DMS53 treated with DMSO at 0.1 percent for 48 hours (cell line): ENCODE data around the gene PAK4.
"Not testable (repeated sequence)": the region's sequence is repeated elsewhere in the genome, so short reads cannot be mapped to it uniquely, and the experiment has no call there.

ENCODE experiments used
- DNase-seq: peaks from one replicate; lab custom pipeline; 2025; ENCODE audit not compliant: unreplicated experiment; lab: John Stamatoyannopoulos, UW

The PAK4 gene

DNA sequence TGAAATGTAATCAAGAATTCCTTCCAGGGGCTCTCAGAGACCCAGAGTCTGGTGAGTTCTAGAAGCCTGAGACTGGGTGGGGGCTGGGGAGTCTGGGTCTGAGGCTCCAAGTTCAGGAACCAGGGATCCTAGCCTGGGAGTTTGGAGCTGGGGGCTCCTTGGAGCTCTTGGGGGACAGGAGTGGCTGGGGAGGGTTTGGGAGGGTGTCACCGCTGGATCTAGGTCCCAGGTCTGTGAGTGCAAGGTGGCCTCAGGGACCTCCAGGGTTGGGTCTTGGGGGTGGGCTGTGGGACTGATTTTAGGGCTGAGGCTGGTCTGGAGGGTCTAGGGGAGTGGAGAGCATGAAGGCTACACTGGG is 77.4 kb downstream of the PAK4 start:
- DNase-seq, result no peak

DNA sequence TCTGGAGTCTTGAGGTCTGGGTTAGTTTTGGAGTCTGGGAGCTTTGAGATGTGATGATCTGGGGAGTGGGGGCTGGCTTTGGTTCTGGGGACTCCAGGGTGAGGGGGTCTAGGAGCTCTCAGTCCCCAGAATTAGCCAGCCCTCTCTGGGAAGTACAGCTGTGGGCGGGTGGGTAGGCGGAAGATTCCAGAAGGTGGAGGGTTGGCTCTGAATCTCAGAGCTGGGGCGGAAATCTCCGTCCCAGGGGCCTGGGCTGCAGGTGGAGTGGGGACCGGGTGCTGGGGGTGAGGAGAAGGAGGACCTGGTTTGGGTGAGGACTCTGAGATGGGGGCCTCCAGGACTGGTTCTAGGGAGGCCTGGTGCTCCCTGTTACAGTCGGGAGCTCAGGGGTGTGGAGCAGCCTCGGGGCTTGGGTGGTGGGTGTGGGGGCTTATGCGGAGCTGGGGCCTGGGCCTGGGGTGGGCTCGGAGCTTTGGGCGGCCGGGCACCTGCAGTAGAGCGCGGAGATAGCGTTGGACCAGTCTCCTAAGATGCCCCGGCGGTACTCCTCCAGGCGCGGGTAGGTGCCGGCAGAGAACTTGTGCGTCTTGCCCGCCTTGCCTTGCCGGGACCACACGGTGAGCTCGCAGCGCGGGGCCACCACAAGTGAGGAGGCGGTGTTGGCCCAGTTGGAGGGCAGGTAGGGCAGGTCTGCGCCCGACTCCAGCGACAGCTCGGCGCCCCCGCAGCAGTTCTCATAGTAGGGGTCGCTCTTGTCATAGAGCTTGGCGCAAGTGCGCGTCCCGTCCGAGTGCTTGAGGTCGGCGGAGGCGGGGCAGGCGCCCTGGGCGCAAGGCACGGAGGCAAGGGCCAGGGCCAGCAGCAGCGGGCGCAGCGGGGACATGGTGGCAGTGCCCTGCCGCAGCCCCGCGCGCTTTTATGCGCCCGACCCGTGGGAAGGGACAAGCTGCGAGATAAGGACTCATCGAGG is 78.1 kb downstream of the PAK4 start, which contains the start of gene SYCN:
TSS of gene SYCN (minus strand) at position 892 of the 970 bp plus-strand sequence. CDS start at position 883, 9 bp downstream.
- DNase-seq, result no peak

DNA sequence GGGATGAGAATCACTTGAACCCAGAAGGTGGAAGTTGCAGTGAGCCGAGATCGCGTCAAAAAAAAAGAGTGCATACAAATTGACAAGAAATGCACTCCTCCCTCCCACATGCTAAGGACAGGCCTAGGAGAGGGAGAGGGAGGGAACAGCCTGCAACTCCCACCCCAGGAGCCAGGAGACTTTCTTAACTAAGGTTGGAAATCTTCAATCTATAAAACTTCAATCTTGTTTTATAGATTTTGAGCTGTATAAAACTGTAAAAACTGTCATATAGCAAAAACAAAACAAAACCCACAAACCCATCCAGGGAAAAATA is 79.8 kb downstream of the PAK4 start:
- DNase-seq, result no peak

DNA sequence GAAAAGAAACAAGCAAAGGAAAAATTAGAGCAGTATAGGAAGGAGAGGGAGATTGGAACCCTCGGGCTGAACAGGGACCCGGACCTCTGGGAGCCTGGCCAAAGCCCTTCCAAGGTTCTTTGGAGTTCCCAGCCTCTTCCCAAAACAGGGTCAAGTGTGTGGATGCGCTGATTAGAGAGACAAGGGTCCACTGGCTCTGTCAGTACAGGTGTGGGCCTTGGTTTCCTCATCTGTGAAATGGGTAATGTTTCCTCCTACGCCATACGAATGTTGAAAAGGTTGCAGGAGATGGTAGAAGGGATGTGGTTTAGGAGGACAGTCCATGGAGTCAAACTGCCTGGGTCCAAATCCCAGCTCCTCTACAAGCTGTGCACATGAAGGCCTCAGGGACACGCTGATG is 80.5 kb downstream of the PAK4 start:
- no peak for DNase-seq

DNA sequence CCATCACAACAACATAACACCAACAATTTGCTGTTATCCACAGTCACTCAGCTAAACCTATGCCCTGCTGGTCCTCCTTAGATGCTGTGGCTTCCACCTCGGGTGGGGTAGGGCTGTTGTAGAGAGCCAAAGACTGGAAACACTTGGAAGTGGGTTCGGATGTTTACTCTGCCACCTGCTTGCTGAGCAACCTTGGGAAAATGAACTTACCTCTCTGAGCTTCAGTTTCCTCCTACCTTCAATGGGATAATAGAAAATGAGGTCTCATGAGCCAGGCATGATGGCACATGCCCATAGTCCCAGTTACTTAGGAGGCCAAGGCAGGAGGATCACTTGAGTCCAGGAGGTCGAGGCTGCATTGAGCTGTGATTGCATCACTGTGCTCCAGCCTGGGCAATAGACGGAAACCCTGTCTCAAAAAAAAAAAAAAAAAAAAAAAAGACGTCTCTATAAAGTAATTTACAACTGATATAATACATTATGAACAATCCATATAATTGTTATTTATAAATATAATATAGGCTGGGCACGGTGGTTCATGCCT is 81.8 kb downstream of the PAK4 start:
- no peak for DNase-seq

DNA sequence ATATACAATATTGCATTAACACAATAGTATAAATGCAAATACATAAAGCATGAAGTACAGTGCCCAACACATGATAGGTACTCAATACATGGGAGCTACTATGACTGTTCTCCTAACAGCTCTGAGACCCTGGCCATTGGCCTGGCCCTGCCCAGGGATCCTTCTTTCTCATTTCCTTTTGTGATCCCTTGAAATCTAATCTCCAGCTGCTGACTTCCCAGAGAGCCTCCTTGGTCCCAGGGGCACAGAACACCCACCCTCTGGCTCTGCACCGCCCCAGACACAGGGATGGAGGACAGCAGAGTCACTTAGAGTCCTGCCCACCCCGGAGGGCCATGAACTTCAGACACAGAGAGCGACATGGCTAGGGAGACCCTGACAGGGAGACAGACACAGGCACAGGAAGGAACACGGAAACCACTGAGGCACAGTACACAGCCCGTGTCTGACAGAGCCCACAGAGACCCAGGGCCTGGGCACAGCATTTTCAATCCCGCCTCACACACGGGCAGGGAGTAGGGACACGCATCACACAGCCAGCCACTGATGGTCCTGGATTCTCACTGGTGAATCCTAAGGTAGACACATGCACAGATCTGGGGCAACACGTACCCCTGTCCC is 82.7 kb downstream of the PAK4 start:
- DNase-seq, result no peak

DNA sequence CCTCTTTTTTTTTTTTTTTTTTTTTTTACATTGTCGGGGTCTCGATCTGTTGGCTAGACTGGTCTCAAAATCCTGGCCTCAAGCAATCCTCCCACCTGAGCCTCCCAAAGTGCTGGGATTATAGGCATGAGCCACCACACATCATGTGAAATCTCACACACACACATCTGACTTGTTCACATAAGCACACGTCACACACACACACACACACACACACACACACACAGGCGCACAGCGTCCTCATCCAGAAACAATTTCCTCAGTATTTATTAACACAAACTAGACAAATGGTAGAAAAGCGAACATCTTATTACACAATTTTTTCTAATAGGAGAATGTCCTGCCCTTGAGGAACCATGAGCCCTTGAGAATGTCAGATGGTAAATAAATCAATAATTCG is 83.6 kb downstream of the PAK4 start:
- no peak for DNase-seq

DNA sequence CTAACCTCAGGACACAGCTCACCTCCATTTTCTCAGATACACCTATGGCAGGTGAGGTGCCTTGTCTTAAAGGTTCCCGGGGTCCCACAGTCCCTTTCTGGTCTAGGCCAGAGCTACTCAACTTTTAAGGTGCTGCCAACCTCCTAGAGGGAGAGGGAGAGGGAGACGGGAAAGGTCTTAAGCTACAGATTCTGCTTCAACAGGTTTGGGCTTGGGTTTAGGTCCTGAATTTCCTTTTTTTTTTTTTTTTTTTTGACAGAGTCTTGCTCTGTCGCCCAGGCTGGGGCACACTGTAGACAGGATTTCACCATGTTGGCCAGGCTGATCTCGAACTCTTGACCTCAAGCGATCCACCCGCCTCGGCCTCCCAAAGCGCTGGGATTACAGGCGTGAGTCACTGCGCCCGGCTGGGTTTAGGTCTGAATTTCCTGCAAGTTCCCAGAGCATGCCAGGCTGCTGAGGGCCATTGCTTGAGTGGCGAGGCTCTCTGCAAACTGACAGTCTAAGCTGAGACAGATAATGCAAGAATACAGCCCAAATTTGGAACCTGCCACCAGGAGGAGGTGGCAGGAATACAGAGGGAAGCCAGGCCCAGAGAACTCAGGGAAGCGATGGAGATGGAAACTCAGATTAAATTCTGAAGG is 86.3 kb downstream of the PAK4 start:
- no peak for DNase-seq

DNA sequence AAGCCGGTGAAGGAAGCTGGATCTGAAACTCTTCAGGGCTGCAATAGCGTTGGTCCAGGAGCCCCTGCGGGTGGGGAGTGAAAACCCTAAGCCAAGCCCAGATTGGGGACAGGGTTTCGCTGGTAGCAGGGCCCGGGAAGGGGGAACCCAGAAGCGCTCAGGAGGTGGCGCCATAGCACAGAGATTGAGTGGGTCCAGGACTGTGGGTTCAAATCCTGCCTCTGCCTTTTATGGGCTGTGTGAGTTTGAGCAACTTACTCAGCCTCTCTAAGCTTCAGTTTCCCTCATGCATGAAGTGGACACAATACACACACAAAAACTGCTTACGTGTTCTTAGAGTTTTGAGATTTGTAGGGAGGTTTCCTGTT is 86.8 kb downstream of the PAK4 start:
- DNase-seq, result no peak

DNA sequence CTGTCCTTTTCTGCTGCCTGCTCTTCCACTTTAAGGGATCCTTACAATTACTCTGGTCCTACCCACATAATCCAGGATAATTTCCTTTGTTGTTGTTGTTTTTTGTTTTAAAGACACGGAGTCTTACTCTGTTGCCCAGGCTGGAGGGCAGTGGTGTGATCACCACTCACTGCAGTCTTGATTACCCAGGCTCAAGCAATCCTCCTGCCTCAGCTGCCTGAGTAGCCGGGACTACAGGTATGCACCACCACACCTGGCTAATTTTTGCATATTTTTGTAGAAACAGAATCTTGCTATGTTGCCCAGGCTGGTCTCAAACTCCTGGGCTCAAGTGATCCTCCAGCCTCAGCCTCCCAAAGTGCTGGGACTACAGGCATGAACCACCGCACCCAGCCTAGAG is 89.7 kb downstream of the PAK4 start:
- not testable (repeated sequence) for DNase-seq

DNA sequence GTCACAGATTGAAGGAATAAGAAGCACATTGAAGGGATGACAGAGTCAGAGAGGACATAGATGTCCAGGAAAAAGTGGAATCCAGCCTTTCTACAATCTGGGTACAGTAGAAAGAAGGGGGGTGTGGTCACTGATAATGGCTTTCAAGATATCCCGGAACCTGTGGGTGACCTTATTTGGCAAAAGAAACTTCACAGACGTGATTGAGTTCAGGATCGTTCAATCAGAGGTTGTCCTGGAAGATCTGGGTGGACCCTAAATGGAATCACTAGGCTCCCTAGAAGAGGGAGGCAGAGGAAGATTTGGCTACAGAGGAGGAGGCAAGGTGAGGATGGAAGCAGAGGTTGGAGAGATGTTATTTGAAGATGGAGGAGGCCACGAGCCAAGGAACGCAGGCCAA is 91.5 kb downstream of the PAK4 start:
- DNase-seq, result no peak

DNA sequence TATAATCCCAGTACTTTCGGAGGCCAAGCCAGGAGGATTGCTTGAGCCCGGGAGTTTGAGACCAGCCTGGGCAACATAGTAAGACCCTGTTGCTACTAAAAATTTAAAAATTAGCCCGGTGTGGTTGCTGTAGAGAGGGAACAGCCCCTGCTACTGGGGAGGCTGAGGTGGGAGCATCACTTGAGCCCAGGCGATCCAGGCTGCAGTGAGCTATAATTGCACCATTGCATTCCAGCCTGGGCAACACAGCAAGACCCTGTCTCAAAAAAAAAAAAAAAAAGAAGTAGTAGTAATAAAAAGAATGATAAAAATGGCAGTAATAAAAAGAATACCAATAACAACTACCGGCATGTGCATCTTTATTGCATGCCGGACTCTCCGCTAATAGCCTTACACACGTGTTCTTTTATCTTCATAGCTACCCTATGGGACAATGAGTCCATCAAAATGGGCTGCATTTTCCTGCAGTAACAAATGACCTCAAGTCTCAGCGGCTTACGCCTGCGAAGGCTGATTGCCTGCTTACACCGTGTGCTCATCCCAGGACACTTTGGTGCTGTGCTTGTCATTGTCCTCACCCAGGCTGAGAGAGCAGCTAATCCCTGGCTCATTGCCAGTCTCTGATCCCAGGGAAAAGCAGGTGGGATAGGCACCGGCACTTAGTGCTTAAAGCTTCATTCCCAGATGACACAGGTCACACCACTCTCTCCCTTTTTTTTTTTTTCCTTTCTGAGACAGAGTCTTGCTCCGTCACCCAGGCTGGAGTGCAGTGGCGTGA is 92.8 kb downstream of the PAK4 start:
- DNase-seq, result no peak

DNA sequence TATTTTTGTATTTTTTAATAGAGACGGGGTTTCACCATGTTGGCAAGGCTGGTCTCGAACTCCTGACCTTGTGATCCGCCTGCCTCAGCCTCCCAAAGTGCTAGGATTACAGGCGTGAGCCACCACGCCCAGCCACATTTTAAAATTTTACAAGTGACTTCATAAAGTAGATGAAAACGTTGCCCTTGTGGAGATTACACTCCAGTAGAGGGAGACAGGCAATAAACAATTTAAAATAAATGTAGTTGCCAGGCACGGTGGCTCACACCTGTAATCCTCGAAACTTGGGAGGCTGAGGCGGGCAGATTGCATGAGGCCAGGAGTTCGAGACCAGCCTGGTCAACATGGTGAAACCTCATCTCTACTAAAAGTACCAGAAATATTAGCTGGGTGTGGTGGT is 93.5 kb downstream of the PAK4 start:
- not testable (repeated sequence) for DNase-seq

DNA sequence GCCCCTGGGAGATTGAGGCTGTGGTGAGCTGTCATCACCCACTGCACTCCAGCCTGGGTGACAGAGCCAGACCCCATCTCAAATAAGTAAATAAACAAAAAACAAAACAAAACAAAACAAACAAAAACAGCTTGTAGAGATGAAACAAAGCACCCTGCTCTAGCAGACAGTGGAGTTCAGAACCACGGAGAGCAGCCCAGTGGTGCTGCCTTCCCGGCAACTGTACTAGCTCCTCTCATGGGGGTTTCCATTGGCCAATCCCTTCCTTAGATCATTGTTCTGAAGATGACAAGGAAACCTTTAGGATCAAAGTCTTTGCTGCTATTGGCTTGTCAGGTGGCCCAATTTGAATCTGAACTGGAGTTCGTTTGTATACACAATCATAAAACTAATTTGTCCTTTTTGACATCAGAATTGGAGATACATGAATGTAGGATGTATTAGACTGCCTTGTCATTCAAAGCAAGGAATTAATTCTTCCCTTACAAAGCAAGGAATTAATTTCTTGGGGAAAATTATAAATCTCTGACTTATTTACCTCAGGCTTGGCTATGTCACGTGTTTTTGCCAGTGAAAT is 98.2 kb downstream of the PAK4 start:
- DNase-seq, result no peak

DNA sequence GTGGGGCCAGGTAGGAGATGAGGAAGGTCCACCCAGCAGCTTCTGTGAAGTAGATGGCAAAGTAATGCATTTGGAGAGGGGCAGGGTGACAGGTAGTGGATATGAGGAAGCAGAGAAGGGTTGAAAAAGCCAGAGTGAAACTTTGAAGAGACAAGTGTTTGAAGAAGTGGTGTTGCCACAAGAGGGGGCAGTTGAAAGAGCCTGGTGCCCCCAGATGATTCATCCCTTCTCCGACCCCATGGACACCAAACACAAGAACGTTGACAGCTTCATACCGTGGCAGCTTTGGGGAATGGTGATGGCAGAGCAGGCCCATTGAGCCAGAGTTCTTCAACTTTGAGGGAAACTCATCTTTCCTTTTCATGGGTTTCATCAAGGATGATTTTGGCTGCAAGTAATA is 99.3 kb downstream of the PAK4 start:
- no peak for DNase-seq
